ENCODE measurements around the gene LMO1.

LMO1 gene

DNA sequence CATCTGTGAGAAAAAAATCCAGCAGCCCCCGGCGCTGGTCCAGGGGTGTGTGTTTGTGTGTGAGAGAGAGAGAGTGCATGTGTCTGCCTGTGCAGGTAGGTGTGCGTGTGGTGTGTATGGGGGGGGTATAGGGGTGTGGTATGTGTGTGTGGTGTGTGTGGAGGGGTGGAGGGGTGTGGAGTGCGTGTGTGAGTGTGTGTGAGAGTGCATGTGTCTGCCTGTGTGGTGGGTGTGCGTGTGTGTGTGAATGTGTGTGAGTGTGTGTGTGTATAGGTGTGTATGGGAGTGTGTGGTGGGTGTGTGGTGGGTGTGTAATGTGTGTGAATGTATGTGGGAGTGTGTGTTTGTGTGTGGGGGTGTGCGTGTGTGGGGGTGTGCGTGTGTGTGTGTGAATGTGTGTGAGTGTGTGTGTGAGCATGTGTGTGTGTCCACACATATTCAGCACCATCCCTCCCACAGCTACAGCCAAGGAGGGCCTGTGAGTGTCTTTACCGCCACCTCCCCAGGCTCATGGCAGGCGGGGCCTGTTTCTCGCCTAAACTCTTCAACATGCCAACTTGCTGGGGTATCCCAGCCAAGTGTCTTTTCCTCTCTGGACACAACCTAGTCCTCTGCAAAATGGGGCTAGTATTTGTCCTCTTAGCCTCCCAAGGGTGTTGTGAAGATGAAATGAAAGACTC, 11.9 kb downstream of the LMO1 start:
- TF ChIP-seq ESRRG (CRISPR knock-in tag; IDR thresholded peaks at IDR 0.05) (no peak), ARNTL (CRISPR knock-in tag; IDR thresholded peaks at IDR 0.05; ENCODE audit: borderline replicate concordance, low read depth) (no peak), ZC3H10 (CRISPR knock-in tag; IDR thresholded peaks at IDR 0.05) (no peak), ZFP3 (CRISPR knock-in tag; IDR thresholded peaks at IDR 0.05) (no peak), RARB (CRISPR knock-in tag; IDR thresholded peaks at IDR 0.05) (no peak), ZNF565 (CRISPR knock-in tag; conservative IDR thresholded peaks at IDR 0.05; ENCODE audit: low read depth) (no peak), OSR1 (CRISPR knock-in tag; IDR thresholded peaks at IDR 0.05) (no peak), TOX (CRISPR knock-in tag; IDR thresholded peaks at IDR 0.05; ENCODE audit: borderline replicate concordance) (no peak), PPARA (CRISPR knock-in tag; IDR thresholded peaks at IDR 0.05; ENCODE audit: borderline replicate concordance) (no peak), BACH2 (CRISPR knock-in tag; IDR thresholded peaks at IDR 0.05; ENCODE audit: borderline replicate concordance) (no peak), SNAI2 (CRISPR knock-in tag; IDR thresholded peaks at IDR 0.05) (no peak), CSDC2 (CRISPR knock-in tag; IDR thresholded peaks at IDR 0.05) (no peak), ZFP30 (CRISPR knock-in tag; IDR thresholded peaks at IDR 0.05) (no peak), GLIS3 (CRISPR knock-in tag; IDR thresholded peaks at IDR 0.05) (no peak), ZNF70 (CRISPR knock-in tag; IDR thresholded peaks at IDR 0.05) (no peak)
- TF ChIP-seq, protein P1, sequence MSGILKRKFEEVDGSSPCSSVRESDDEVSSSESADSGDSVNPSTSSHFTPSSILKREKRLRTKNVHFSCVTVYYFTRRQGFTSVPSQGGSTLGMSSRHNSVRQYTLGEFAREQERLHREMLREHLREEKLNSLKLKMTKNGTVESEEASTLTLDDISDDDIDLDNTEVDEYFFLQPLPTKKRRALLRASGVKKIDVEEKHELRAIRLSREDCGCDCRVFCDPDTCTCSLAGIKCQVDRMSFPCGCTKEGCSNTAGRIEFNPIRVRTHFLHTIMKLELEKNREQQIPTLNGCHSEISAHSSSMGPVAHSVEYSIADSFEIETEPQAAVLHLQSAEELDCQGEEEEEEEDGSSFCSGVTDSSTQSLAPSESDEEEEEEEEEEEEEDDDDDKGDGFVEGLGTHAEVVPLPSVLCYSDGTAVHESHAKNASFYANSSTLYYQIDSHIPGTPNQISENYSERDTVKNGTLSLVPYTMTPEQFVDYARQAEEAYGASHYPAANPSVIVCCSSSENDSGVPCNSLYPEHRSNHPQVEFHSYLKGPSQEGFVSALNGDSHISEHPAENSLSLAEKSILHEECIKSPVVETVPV (CRISPR knock-in tag; IDR thresholded peaks at IDR 0.05), result no peak
- TF ChIP-seq, protein P2, sequence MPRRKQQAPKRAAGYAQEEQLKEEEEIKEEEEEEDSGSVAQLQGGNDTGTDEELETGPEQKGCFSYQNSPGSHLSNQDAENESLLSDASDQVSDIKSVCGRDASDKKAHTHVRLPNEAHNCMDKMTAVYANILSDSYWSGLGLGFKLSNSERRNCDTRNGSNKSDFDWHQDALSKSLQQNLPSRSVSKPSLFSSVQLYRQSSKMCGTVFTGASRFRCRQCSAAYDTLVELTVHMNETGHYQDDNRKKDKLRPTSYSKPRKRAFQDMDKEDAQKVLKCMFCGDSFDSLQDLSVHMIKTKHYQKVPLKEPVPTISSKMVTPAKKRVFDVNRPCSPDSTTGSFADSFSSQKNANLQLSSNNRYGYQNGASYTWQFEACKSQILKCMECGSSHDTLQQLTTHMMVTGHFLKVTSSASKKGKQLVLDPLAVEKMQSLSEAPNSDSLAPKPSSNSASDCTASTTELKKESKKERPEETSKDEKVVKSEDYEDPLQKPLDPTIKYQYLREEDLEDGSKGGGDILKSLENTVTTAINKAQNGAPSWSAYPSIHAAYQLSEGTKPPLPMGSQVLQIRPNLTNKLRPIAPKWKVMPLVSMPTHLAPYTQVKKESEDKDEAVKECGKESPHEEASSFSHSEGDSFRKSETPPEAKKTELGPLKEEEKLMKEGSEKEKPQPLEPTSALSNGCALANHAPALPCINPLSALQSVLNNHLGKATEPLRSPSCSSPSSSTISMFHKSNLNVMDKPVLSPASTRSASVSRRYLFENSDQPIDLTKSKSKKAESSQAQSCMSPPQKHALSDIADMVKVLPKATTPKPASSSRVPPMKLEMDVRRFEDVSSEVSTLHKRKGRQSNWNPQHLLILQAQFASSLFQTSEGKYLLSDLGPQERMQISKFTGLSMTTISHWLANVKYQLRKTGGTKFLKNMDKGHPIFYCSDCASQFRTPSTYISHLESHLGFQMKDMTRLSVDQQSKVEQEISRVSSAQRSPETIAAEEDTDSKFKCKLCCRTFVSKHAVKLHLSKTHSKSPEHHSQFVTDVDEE (CRISPR knock-in tag; IDR thresholded peaks at IDR 0.05), result no peak
- TF ChIP-seq, protein P3, sequence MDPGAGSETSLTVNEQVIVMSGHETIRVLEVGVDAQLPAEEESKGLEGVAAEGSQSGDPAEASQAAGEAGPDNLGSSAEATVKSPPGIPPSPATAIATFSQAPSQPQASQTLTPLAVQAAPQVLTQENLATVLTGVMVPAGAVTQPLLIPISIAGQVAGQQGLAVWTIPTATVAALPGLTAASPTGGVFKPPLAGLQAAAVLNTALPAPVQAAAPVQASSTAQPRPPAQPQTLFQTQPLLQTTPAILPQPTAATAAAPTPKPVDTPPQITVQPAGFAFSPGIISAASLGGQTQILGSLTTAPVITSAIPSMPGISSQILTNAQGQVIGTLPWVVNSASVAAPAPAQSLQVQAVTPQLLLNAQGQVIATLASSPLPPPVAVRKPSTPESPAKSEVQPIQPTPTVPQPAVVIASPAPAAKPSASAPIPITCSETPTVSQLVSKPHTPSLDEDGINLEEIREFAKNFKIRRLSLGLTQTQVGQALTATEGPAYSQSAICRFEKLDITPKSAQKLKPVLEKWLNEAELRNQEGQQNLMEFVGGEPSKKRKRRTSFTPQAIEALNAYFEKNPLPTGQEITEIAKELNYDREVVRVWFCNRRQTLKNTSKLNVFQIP (CRISPR knock-in tag; IDR thresholded peaks at IDR 0.05; ENCODE audit: borderline replicate concordance, low read depth), result no peak
- TF ChIP-seq, protein P4, sequence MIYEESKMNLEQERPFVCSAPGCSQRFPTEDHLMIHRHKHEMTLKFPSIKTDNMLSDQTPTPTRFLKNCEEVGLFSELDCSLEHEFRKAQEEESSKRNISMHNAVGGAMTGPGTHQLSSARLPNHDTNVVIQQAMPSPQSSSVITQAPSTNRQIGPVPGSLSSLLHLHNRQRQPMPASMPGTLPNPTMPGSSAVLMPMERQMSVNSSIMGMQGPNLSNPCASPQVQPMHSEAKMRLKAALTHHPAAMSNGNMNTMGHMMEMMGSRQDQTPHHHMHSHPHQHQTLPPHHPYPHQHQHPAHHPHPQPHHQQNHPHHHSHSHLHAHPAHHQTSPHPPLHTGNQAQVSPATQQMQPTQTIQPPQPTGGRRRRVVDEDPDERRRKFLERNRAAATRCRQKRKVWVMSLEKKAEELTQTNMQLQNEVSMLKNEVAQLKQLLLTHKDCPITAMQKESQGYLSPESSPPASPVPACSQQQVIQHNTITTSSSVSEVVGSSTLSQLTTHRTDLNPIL (CRISPR knock-in tag; IDR thresholded peaks at IDR 0.05; ENCODE audit: low read depth), result no peak
- TF ChIP-seq, protein P5, sequence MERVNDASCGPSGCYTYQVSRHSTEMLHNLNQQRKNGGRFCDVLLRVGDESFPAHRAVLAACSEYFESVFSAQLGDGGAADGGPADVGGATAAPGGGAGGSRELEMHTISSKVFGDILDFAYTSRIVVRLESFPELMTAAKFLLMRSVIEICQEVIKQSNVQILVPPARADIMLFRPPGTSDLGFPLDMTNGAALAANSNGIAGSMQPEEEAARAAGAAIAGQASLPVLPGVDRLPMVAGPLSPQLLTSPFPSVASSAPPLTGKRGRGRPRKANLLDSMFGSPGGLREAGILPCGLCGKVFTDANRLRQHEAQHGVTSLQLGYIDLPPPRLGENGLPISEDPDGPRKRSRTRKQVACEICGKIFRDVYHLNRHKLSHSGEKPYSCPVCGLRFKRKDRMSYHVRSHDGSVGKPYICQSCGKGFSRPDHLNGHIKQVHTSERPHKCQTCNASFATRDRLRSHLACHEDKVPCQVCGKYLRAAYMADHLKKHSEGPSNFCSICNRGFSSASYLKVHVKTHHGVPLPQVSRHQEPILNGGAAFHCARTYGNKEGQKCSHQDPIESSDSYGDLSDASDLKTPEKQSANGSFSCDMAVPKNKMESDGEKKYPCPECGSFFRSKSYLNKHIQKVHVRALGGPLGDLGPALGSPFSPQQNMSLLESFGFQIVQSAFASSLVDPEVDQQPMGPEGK (CRISPR knock-in tag; IDR thresholded peaks at IDR 0.05; ENCODE audit: borderline replicate concordance), result no peak
- ATAC-seq, result no peak

DNA sequence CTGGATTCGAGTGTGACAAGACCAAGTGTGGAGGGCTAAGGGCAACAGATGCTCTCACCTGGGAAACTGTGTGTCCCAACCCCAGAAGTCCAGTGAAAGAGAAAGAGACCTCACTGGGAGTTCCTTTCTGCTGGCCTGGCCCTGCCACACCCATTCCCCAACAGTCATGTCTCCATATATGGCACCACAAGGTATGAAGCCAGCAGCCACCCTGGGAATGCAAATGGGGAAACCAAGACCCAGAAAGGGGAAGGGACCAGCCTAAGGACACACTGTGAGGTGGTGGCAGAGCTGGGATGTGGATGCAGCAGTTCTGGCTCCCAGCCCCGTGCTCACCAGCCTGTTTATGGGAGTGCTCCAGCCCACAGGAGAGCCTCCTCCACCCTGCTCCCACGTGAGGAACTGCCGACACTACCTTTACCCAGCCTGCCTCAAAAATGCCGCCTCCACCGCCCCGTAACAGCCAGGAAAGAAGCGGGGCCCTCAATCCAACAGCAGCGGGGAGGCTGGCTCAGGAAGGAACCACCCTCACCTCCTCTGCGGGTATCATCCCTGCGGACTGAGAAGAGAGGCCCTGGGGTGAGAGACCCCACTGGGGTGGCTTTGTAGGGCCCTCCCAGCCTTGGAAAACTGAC, 12.6 kb downstream of the LMO1 start:
- ATAC-seq, result no peak
- TF ChIP-seq SNAI2 (CRISPR knock-in tag; IDR thresholded peaks at IDR 0.05), result no peak
- TF ChIP-seq BACH2 (CRISPR knock-in tag; IDR thresholded peaks at IDR 0.05; ENCODE audit: borderline replicate concordance), result no peak
- no peak for TF ChIP-seq TCF4 (CRISPR knock-in tag; IDR thresholded peaks at IDR 0.05; ENCODE audit: borderline replicate concordance)
- TF ChIP-seq, protein P4 (CRISPR knock-in tag; IDR thresholded peaks at IDR 0.05; ENCODE audit: low read depth), result no peak
- TF ChIP-seq PPARA (CRISPR knock-in tag; IDR thresholded peaks at IDR 0.05; ENCODE audit: borderline replicate concordance), result no peak
- TF ChIP-seq, protein P5 (CRISPR knock-in tag; IDR thresholded peaks at IDR 0.05; ENCODE audit: borderline replicate concordance), result no peak
- TF ChIP-seq, protein P3 (CRISPR knock-in tag; IDR thresholded peaks at IDR 0.05; ENCODE audit: borderline replicate concordance, low read depth), result no peak

Data from SK-N-SH treated with all-trans-retinoic acid at 6 μM for 48 hours (cell line).